Endothelial cell (in vitro differentiated cells): ENCODE data around the gene STX12. TPM values are rescaled to one million over a fixed set of nuclear protein-coding genes. Genes with fewer than 3 reads are reported as not detected.

Experiments used
- DNase-seq: peaks from one replicate; pipeline ENCODE4 v3.0.0; 2021; ENCODE audit warnings: low spot score
- H3K27ac Mint-ChIP-seq: one replicate; pipeline ENCODE4 v1.8.0; 2021; ENCODE audit warnings: mixed read lengths, inconsistent platforms; ENCODE audit not compliant: unreplicated experiment
- H3K27me3 Mint-ChIP-seq: one replicate; pipeline ENCODE4 v1.8.0; 2021; ENCODE audit warnings: mild to moderate bottlenecking, moderate library complexity, mixed read lengths, inconsistent platforms; ENCODE audit not compliant: unreplicated experiment
- H3K36me3 Mint-ChIP-seq: one replicate; pipeline ENCODE4 v1.8.0; 2021; ENCODE audit warnings: mild to moderate bottlenecking, low read depth, mixed read lengths, inconsistent platforms; ENCODE audit not compliant: unreplicated experiment
- H3K4me1 Mint-ChIP-seq: one replicate; pipeline ENCODE4 v1.8.0; 2021; ENCODE audit warnings: mild to moderate bottlenecking, mixed read lengths, inconsistent platforms; ENCODE audit not compliant: unreplicated experiment
- H3K4me3 Mint-ChIP-seq: one replicate; pipeline ENCODE4 v1.8.0; 2021; ENCODE audit warnings: mild to moderate bottlenecking, mixed read lengths, inconsistent platforms; ENCODE audit not compliant: unreplicated experiment
- H3K9me3 Mint-ChIP-seq: one replicate; pipeline ENCODE4 v1.8.0; 2021; ENCODE audit warnings: mixed read lengths, inconsistent platforms; ENCODE audit not compliant: unreplicated experiment
- CTCF ChIP-seq: fragments of 200-600 bp; sonication (generic); IDR thresholded peaks from one replicate; pipeline ENCODE4 v1.5.0; 2021; ENCODE audit warnings: antibody characterized with exemption; ENCODE audit not compliant: unreplicated experiment
- total RNA-seq: library from RNA; stranded (reverse); fragmentation: NEBNext Ultra II Directional; extraction: Animal tissue kit (Norgen Biotek cat#: 25700); gene quantifications from one replicate; pipeline ENCODE4 v1.2.1, GENCODE V29; 2021; ENCODE audit not compliant: unreplicated experiment

STX12 gene
- total RNA-seq, 1 donor from 2014 or later, result 52.4 TPM

DNA sequence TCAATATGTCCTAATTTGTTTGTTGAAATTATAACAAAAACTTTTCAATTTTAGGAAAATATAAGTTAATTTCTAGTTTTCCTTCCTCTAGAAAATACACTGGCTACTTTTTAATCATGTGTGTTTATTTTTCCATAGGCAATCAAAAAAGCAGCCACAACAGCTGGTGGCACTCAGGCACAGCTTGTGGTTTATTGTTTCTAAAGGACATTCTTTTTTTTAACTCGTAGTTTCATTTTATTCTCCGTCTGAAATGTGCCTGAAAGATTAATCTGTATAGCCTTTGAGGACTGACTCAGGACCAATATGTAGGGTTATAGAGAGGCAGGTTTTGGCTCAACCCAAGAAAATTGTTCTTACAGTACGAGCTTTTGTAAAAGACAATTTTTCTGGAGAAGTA is 20.7 kb upstream of the STX12 start:
- H3K9me3 Mint-ChIP-seq, result no peaks in the 10 kb centered on the region
- peaks cover 2% of the 10 kb centered on the region for H3K27me3 Mint-ChIP-seq
- no peaks in the 10 kb centered on the region for H3K4me1 Mint-ChIP-seq
- no peak for TF ChIP-seq CTCF
- no peak overlapping the region for H3K4me3 Mint-ChIP-seq
- H3K27ac Mint-ChIP-seq, result no peak overlapping the region
- no peak for DNase-seq
- H3K36me3 Mint-ChIP-seq, result peaks cover 15% of the 10 kb centered on the region

DNA sequence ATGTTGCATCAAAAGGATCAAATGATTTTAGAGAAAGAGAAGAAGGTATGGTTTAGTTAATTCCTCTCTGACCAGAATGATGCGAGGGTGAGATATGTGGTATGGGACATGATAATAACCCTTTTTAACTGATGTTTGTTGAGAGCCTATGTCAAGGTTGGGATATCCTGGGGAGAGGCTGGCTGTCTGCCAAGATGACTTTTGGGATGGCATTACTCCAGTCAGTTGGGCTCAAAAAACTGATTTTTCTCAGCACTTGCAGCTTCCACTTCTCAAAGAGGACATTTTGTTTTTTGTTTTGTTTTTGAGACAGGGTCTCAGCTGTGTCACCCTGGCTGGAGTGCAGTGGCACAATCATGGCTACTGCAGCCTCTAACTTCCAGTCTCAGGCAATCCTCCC is 17.7 kb upstream of the STX12 start:
- no peaks in the 10 kb centered on the region for H3K9me3 Mint-ChIP-seq
- H3K4me3 Mint-ChIP-seq, result peak overlapping the region; percentile 32
- peaks cover 6% of the 10 kb centered on the region for H3K36me3 Mint-ChIP-seq
- TF ChIP-seq CTCF, result no peak
- DNase-seq, result no peak
- peaks cover 4% of the 10 kb centered on the region for H3K27me3 Mint-ChIP-seq
- H3K4me1 Mint-ChIP-seq, result no peaks in the 10 kb centered on the region
- H3K27ac Mint-ChIP-seq, result no peak overlapping the region

- Mint-ChIP-seq H3K27me3 (peaks cover 4% of the 10 kb centered on the region), H3K4me3 (no peak overlapping the region), H3K4me1 (no peaks in the 10 kb centered on the region), H3K27ac (no peak overlapping the region), H3K9me3 (no peaks in the 10 kb centered on the region), H3K36me3 (peaks cover 3% of the 10 kb centered on the region)
- no peak for TF ChIP-seq CTCF
- DNase-seq, result no peak
These were observed 17.2 kb upstream of the STX12 start for GRCh38 chr1:27755865-27756264.

- TF ChIP-seq CTCF, result no peak
- Mint-ChIP-seq H3K9me3 (no peaks in the 10 kb centered on the region), H3K4me3 (no peak overlapping the region), H3K4me1 (no peaks in the 10 kb centered on the region), H3K36me3 (peaks cover 3% of the 10 kb centered on the region), H3K27ac (no peak overlapping the region), H3K27me3 (peaks cover 4% of the 10 kb centered on the region)
- DNase-seq, result no peak
These were observed 13.8 kb upstream of the STX12 start for GRCh38 chr1:27759236-27759635.

GRCh38 chr1:27760426-27760825 is 12.6 kb upstream of the STX12 start:
- no peaks in the 10 kb centered on the region for H3K9me3 Mint-ChIP-seq
- no peak overlapping the region for H3K27ac Mint-ChIP-seq
- no peak for DNase-seq
- no peak overlapping the region for H3K4me3 Mint-ChIP-seq
- H3K36me3 Mint-ChIP-seq, result no peaks in the 10 kb centered on the region
- peaks cover 4% of the 10 kb centered on the region for H3K27me3 Mint-ChIP-seq
- H3K4me1 Mint-ChIP-seq, result no peaks in the 10 kb centered on the region
- no peak for TF ChIP-seq CTCF
